ENCODE data around the gene LYPLAL1.

- TF ChIP-seq CTCF (IDR thresholded peaks at IDR 0.05) (no peak), POLR2A (IDR thresholded peaks at IDR 0.05) (no peak)
Measured at GRCh38 chr1:219185486-219186117, 11.9 kb downstream of the LYPLAL1 start.
